A673 (cell line): ENCODE measurements around the gene SMPD2. TPM values are rescaled to one million over a fixed set of nuclear protein-coding genes. Genes with fewer than 3 reads are reported as not detected.

Source experiments
- BruUV-seq: library from RNA; stranded (reverse); fragments of 400-500 nt; replicated peaks from 2 replicates; lab custom pipeline; 2021; lab: Mats Ljungman, UMichigan
- CTCF ChIA-PET: fragments of 300-600 bp; sonication (Branson Sonifier 250); formaldehyde crosslinking; loops from one replicate; lab custom pipeline; 2022; ENCODE audit warnings: antibody characterized with exemption; lab: Charles Lee
- POLR2A ChIA-PET: fragments of 300-600 bp; sonication (Branson Sonifier 250); formaldehyde crosslinking; loops from one replicate; lab custom pipeline; 2022; ENCODE audit warnings: antibody characterized with exemption; ENCODE audit not compliant: low non-redundant PET; lab: Charles Lee
- DNase-seq: peaks from one replicate; pipeline ENCODE4 v3.0.0-alpha.2; 2015; ENCODE audit warnings: low spot score
- H3K27ac ChIP-seq: fragments of 200-600 bp; sonication (generic); 2 replicates; pipeline ENCODE4 v1.5.1; 2016; ENCODE audit warnings: mixed run types, low read depth, mild to moderate bottlenecking, mixed read lengths, antibody characterized with exemption, low read length; ENCODE audit not compliant: poor library complexity, severe bottlenecking
- H3K27me3 ChIP-seq: fragments of 200-600 bp; sonication (generic); replicated peaks from 2 replicates; pipeline ENCODE4 v1.6.1; 2017; ENCODE audit warnings: mixed run types, low read depth, mild to moderate bottlenecking, mixed read lengths, antibody characterized with exemption, low read length; ENCODE audit not compliant: insufficient read depth, poor library complexity
- H3K36me3 ChIP-seq: fragments of 200-600 bp; sonication (generic); 2 replicates; pipeline ENCODE4 v1.6.1; 2016; ENCODE audit warnings: mixed run types, mild to moderate bottlenecking, mixed read lengths, antibody characterized with exemption, low read length; ENCODE audit not compliant: insufficient read depth, poor library complexity, severe bottlenecking
- H3K4me1 ChIP-seq: fragments of 200-600 bp; sonication (generic); 2 replicates; pipeline ENCODE4 v1.6.1; 2017; ENCODE audit warnings: mixed run types, mild to moderate bottlenecking, mixed read lengths, antibody characterized with exemption, low read length; ENCODE audit not compliant: insufficient read depth, poor library complexity, severe bottlenecking
- H3K4me3 ChIP-seq: fragments of 200-600 bp; sonication (generic); 2 replicates; pipeline ENCODE4 v1.5.1; 2016; ENCODE audit warnings: low read depth, mixed run types, mild to moderate bottlenecking, mixed read lengths, low read length; ENCODE audit not compliant: poor library complexity, severe bottlenecking
- H3K9me3 ChIP-seq: fragments of 200-600 bp; sonication (generic); 2 replicates; pipeline ENCODE4 v1.6.1; 2016; ENCODE audit warnings: mixed run types, low read depth, mild to moderate bottlenecking, mixed read lengths, antibody characterized with exemption, low read length; ENCODE audit not compliant: poor library complexity, severe bottlenecking
- CTCF ChIP-seq: fragments of 300-800, 200-600 bp; sonication (generic); conservative IDR thresholded peaks from 2 replicates; pipeline ENCODE4 v1.5.1; 2017; ENCODE audit warnings: low read depth, mild to moderate bottlenecking, antibody characterized with exemption, low read length, moderate library complexity, mixed read lengths
- EZH2 ChIP-seq: fragments of 200-600 bp; sonication (generic); IDR thresholded peaks from 2 replicates; pipeline ENCODE4 v1.6.1; 2017; ENCODE audit warnings: borderline replicate concordance, low read depth, mild to moderate bottlenecking, mixed read lengths, antibody characterized with exemption, low read length; ENCODE audit not compliant: poor library complexity, severe bottlenecking
- intact Hi-C: fragments of 100-400 bp; cut with micrococcal nuclease; formaldehyde crosslinking; loops from one replicate; pipeline ENCODE4 v1.10.0; 2022; ENCODE audit not compliant: unreplicated experiment
- total RNA-seq: library from RNA; stranded (reverse); gene quantifications from 2 replicates; pipeline ENCODE4 v1.2.3, GENCODE V29; 2021

Gene SMPD2
- total RNA-seq, 1 experiment from 2014 or later, result 8.6 TPM

GRCh38 chr6:109451376-109451775, 10.9 kb downstream of the SMPD2 start:
- no peak for DNase-seq
- no peaks in the 10 kb centered on the region for H3K36me3 ChIP-seq
- ChIA-PET CTCF (no interaction called here), POLR2A (no interaction called here)
- H3K4me1 ChIP-seq, result peaks cover 12% of the 10 kb centered on the region
- H3K9me3 ChIP-seq, result no peaks in the 10 kb centered on the region
- no peak overlapping the region for H3K27ac ChIP-seq
- TF ChIP-seq EZH2 (no peak), CTCF (no peak)
- H3K4me3 ChIP-seq, result no peak overlapping the region
- no peaks in the 10 kb centered on the region for H3K27me3 ChIP-seq
- intact Hi-C loops, result no loop called here
- no TSS peak for BruUV-seq

GRCh38 chr6:109452181-109452580, 11.7 kb downstream of the SMPD2 start:
- POLR2A ChIA-PET, result no interaction called here
- Histone ChIP-seq H3K4me3 (no peak overlapping the region), H3K27ac (no peak overlapping the region), H3K36me3 (no peaks in the 10 kb centered on the region), H3K9me3 (no peaks in the 10 kb centered on the region), H3K4me1 (peaks cover 19% of the 10 kb centered on the region), H3K27me3 (no peaks in the 10 kb centered on the region)
- no peak for DNase-seq
- CTCF ChIA-PET, result no interaction called here
- BruUV-seq, result no TSS peak
- no peak for TF ChIP-seq EZH2
- TF ChIP-seq CTCF, result no peak
- intact Hi-C loops, result no loop called here

- TF ChIP-seq EZH2 (no peak), CTCF (no peak)
- no peaks in the 10 kb centered on the region for H3K36me3 ChIP-seq
Observed at GRCh38 chr6:109453156-109453555, 12.6 kb downstream of the SMPD2 start.

More at GRCh38 chr6:109453156-109453555, 12.6 kb downstream of the SMPD2 start:
- H3K27me3 ChIP-seq, result no peaks in the 10 kb centered on the region
- BruUV-seq, result no TSS peak
- DNase-seq, result no peak
- H3K27ac ChIP-seq, result no peak overlapping the region
- peaks cover 26% of the 10 kb centered on the region for H3K4me1 ChIP-seq
- ChIA-PET CTCF (no interaction called here), POLR2A (no interaction called here)
- H3K4me3 ChIP-seq, result no peak overlapping the region
- H3K9me3 ChIP-seq, result no peaks in the 10 kb centered on the region
- intact Hi-C loops, result no loop called here
